GM21825 (cell line): ENCODE data around the gene THAP9.
"Not testable (repeated sequence)": the region's sequence is repeated elsewhere in the genome, so short reads cannot be mapped to it uniquely, and the experiment has no call there.

Source experiments
- ATAC-seq: cut with Tn5 transposase; IDR thresholded peaks from one replicate; pipeline ENCODE4 v1.9.1; 2021; ENCODE audit warnings: mild to moderate bottlenecking, moderate library complexity; ENCODE audit not compliant: unreplicated experiment

The THAP9 gene

DNA sequence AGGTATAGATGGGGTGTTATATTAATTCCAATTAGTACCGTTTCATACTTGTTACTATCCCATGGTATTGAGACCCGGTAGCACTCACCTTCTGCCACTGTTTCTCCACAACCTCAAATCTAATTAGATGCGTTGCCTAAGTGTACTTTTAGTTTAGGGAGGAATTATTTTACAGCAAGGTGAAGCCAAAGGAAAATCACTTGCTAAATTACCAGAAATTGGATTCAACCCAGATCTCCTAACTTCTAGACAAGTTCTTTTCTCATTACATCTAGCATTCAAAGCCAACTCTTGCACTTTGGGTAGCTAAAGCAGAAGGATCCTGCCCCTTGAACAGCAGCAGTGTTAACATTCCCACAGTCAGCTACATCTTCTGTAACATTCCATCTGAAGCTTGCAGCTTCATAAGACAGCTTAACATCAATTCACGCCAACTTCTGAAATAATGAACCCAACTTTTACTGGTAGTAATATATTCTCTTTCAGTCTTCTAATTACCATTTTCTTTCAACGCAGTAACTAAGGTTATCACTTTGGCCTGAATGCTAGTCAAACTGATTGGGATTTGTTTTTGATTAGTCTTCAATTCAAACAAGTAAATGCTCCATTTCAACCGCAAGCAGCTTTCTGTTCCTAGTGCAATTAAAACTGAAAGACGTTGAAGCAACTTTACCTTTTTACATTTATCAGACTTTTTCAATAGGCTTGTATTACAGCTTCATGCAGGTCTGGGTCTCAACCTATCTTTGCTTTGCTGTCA is 8.6 kb upstream of the THAP9 start:
- ATAC-seq = no peak

- ATAC-seq = no peak
Observed at GRCh38 chr4:82892467-82892802, 8.1 kb upstream of the THAP9 start.

- no peak for ATAC-seq
Observed at GRCh38 chr4:82893942-82894341, 6.6 kb upstream of the THAP9 start.

DNA sequence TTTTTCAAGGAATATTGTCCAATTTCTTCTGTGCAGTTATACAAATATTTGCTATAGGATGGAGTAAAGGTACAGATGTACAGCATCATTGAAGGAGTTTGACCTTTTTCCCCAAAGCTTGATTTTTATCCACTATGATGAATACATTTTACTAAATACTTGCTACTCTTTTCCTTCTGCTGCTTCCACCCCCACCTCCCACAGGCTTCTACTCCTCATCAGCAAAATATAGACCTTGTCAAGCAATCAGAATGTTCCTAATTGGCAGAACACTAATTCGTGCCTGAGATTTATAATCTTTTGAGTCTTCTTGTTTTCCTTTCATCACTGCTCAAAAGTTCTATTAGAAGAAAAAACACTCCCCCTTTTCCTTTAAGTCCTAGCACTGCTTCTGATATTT is 3.8 kb upstream of the THAP9 start:
- ATAC-seq = no peak

GRCh38 chr4:82898322-82899243 is 2.0 kb upstream of the THAP9 start:
- no peak for ATAC-seq

DNA sequence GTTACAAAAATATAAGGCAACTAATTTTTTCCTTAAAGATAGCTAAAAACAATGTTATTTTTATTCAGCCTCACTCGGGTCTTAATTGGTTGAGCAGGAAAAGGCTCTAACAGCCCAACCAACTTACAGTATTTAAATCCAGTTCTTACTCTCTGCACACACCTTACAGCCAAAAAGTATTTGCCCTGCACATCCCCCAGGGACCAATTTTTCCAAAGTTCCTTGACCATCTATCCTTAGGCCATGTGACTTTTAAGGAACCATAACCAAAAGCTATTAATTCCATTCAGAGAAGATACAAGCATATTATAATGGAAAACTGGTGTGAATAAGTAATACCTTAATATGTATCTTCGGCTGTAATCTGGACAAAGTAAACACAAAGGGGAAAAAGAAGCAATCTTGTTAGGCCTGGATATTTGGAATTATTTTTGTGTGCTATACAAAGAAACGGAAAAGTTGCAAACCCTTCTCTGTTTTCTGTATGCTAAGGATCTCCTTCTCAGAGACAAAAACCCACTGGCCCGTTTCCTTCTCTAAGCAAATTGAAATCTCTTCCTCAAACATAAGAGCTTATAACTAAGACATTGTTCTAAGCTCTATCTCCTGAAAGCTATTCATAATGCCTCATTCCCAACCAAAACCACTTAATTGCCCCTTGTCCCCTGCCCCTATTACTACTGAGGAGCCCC is 1.0 kb upstream of the THAP9 start:
- ATAC-seq = no peak

- ATAC-seq = peak; percentile 8
Observed at GRCh38 chr4:82900066-82900410, 497 bp upstream of the THAP9 start.

DNA sequence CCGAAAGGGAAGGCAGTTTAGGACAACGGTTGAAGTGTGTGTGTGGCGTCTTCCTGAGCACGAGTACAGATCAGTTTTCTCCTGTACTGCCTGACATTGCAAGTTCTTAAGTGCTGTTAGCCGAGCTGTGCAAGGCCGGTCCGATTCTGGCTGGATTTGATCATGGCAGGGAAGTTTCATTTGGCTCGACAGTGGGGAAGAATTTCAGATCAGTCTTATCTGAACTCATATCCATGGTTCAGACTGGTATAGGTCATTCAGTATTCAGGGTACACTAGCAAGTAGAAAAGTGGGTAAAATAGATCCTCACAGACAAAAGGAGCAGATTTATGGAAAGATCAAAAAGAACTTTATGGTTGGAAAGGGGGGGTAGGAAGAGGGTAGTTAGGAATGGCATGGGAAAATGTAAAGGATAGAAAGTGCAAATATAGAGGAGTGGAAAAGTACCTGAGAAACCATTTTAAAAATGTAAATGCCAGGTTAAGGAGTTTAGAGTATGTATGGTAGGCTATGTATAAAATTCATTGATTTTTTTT is 716 bp downstream of the THAP9 start:
- no peak for ATAC-seq

GRCh38 chr4:82903737-82904136 is 3.2 kb downstream of the THAP9 start:
- ATAC-seq = no peak

DNA sequence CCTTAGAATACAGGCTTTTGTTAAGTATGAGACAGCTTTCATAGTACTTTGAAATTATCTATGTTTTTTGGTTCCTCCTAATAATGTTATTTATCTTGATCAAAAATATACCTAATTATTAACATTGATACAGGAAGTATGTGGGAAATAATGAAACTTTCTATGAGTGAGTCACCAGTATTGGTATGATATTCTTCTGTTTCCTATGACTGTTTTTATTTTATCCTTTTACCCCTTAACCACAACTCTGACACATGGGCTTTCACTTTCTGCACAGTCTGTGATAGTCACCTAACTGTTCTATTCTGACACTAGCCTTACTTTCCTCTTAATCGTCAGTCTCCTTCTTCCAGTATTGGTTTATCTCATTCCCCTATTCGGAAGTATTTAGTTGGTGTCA is 4.7 kb downstream of the THAP9 start:
- peak; percentile 55 for ATAC-seq

GRCh38 chr4:82906469-82906868 is 5.9 kb downstream of the THAP9 start:
- ATAC-seq = peak; percentile 45

DNA sequence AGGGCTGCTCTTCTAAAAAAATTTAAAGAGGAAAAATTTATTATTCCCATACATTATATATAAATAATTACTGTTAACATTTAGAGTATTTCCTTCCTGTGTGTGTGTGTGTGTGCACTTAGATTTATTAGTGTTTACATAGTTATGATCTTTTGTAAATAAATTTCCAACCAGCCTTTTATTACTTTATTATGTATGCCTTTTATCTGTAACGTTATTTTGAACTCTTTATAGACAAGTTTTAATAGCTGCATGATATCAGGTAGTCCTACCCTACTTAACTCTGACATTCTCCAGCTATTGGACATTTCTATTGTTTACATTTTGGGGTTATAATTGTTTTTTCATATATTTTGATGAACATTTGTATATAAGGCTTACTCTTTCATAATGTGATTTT is 8.8 kb downstream of the THAP9 start:
- ATAC-seq = no peak

DNA sequence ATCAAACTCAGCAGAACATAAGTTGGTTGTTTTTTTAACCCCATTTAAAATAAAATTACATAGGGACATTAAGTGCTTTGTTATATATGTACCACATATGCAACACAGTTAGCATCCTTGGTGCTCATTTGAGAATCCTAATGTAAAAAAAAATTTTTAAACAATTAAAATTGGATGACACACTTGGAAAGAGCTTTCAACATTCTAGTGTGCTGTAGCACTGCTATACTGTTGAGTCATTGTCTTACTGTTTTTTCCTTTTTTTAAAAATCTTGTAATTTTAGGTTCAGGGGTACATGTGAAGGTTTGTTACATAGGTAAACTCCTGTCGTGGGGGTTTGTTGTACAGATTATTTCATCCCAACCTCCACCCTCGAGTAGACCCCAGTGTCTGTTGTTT is 12.8 kb downstream of the THAP9 start:
- ATAC-seq = no peak

DNA sequence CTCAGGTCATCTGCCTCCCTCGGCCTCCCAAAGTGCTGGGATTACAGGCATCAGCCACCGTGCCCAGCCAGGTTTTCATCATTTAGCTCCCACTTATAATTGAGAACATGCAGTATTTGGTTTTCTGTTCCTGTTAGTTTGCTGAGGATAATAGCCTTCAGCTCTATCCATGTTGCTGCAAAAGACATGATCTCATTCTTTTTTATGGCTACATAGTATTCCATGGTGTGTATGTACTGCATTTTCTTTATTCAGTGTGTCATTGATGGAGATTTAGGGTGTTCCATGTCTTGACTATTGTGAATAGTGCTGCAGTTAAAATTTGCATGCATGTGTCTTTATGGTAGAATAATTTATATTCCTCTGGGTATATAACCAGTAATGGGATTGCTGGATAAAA is 13.4 kb downstream of the THAP9 start:
- ATAC-seq = not testable (repeated sequence)

GRCh38 chr4:82918091-82918490 is 17.6 kb downstream of the THAP9 start:
- no peak for ATAC-seq

DNA sequence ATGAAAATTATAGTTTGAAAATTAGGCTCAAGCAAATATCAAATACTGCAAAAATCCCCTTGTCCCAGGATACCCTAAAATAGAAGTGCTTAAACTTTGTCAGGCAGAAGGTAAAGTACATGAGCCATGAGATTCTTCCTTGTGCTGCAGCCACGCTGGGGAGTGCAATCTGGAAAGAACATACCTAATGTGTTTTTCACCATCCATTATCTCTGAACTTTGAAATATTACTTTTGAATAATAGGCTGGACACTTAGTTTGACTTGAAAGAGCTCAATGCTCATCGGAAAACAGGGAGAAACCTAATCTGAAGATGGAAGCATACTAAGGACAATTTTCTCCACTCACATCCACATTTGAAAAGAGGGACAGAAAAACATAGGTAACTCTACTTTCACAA is 18.9 kb downstream of the THAP9 start:
- ATAC-seq = no peak

DNA sequence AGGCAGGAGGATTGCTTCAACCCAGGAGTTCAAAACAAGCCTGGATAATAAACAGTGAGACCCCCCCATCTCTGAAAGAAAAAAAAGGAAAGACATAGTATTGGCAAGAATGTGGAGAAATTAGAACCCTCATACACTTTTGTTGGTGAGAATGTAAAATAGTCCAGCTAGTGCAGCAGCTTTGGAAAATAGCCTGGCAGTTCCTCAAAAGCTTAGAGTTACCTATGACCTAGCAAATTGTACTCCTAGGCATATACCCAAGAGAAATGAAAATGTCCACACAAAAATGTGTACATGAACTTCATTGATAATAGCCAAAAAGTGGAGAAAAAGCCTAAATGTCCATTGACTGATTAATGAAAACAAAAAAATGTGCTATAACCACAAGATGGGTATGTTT is 21.3 kb downstream of the THAP9 start:
- no peak for ATAC-seq

DNA sequence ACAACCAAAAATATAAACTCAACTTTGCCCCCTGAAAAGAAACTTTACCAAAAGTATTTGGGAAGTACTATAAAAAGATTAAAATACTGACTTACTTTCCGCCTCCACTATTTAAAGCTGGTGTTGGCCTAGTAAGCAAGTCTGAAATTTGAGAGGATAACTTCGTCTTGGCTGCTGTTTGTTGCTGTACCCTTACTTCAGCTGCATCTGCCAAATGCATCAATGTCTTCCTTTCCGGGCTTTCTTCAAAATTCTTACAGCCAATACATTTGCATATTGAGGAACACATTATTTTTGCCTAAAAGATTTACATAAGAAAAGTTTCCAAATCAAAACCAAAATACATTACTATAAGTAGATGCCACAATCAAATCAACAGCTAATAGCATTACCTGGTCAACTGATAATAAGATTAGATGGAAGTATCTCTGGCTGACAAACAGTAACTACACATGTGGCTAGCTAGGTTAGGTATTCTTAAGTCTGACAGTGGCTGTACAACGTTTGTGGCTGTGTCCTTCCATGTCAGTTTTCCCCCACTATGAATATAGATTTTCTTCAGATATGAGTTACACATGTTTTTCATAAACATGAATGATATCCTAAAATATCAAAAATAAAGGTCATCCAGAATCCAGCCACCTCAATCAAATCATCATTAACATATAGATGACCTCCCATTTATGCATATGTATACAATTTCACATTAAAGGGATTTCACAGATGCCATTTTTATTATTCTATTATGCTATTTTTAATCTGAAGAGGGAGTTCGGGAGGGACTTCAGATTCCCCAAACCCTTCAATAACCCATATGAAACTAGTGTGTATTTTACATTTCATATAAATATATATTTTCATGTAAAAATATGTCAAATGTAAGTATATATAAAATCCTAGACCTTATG is 30.6 kb downstream of the THAP9 start:
- no peak for ATAC-seq

DNA sequence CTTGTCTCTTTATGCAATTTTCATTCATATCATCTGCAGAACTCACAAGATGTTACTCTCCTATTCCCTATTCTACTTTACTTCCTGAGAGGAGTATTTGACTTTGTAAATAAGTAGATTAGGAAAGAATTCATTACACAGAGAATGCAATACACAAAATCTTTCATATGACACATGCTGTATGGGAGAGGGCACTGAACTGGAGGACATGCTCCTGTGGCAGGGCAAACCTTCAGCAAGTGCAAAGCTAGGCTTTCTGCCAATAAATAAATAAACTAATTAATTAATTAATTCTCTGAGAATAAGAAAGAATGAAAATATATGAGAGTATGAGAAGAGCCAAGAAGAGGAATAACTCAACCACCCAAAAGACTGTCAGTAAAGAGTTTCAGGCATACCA is 33.9 kb downstream of the THAP9 start:
- no peak for ATAC-seq

DNA sequence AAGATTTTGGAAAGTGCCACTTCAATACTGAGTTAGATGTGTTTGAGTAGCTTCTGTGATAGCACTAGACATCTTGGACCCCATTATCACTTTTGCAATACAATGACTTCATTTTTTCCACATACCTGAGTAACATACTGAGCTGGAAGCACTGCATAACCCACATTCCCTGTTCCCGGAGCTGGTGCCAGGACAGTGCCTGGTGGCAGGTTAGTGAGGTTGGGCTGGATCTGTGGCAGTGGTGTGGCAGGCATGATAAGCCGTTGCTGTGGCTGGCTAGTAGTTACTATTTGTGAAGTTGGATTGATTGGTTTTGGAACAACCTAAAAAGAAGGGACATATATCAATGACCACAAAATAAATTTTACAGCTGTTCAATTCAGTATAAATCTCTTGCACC is 38.9 kb downstream of the THAP9 start:
- no peak for ATAC-seq

DNA sequence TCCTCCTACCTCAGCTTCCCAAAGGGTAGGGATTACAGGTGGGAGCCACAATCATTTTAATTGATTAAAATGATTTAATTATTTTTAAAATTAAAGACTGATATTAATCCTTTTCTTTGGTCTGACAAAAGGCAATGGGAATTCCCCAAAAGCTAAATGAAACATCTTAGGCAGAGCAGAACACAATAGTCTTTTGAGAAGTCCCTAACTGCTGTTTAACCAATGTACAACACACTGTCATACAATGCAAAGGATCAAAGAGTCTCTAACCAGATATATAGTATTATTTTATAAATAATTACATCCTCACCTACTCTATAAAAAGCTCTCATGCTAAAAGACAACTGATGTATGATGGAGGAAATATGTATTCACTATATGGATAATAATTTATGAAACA is 47.0 kb downstream of the THAP9 start:
- no peak for ATAC-seq
